Stomach (tissue), 9 donors: ENCODE results near the gene MAST2. TPM values are rescaled to one million over a fixed set of nuclear protein-coding genes. Genes with fewer than 3 reads are reported as not detected.

Source experiments
- DNase-seq, 2 donors: peaks; one replicate each; pipeline versions ENCODE4 v3.0.0 to v3.0.0-alpha.2; 2013 to 2019
- H3K27ac ChIP-seq, 5 donors: fragments of 200-600 bp in 4 of 5; sonication (generic) in 4 of 5; one replicate each; pipeline ENCODE4 v1.5.1; 2013 to 2019; ENCODE audit warnings: mild to moderate bottlenecking in 1 of 5, moderate library complexity in 1 of 5
- H3K27me3 ChIP-seq, 3 donors: fragments of 200-600 bp; sonication (generic); one replicate each; pipeline ENCODE4 v1.5.1; 2017 to 2019; ENCODE audit warnings: mixed run types in 1 of 3
- H3K36me3 ChIP-seq, 4 donors: fragments of 200-600 bp; sonication (generic); 1 replicate in 3 of 4; 2 replicates in 1 of 4; pipeline ENCODE4 v1.5.1; 2016 to 2019
- H3K4me1 ChIP-seq, 4 donors: fragments of 200-600 bp; sonication (generic); one replicate each; pipeline ENCODE4 v1.5.1; 2016 to 2019
- H3K4me3 ChIP-seq, 4 donors: fragments of 200-600 bp; sonication (generic) in 3 of 4; one replicate each; pipeline ENCODE4 v1.5.1; 2016 to 2019; ENCODE audit warnings: mild to moderate bottlenecking in 1 of 4
- H3K9me3 ChIP-seq, 4 donors: fragments of 200-600 bp; sonication (generic); one replicate each; pipeline ENCODE4 v1.5.1; 2016 to 2019
- EP300 ChIP-seq: sonication (generic); formaldehyde crosslinking; IDR thresholded peaks from one replicate; pipeline ENCODE4 v1.6.1; 2017; ENCODE audit warnings: antibody characterized with exemption
- POLR2A ChIP-seq, 4 donors: fragments of 450-650 bp; IDR thresholded peaks; one replicate each; pipeline ENCODE4 v1.6.1; 2016; ENCODE audit warnings: antibody characterized with exemption in 4 of 4, control low read depth in 2 of 4, mild to moderate bottlenecking in 1 of 4, moderate library complexity in 1 of 4
- POLR2AphosphoS5 ChIP-seq, 3 donors: sonication (generic); formaldehyde crosslinking; IDR thresholded peaks; one replicate each; pipeline ENCODE4 v1.6.1; 2016; ENCODE audit warnings: antibody characterized with exemption in 3 of 3
- WGBS, 5 donors: extraction: QIAGEN DNeasy Blood & Tissue Kit in 3 of 5; methylation state at CpG; one replicate each; pipeline versions ENCODE4 v1.1.5 to v1.1.7; 2013 to 2018; 5-methylcytosine and 5-hydroxymethylcytosine counted together
- intact Hi-C: fragments of 100-400 bp; cut with DNase I; formaldehyde crosslinking; loops from one replicate; pipeline ENCODE4 v1.15.1; 2023; ENCODE audit warnings: low total_unique reads
- polyA plus RNA-seq, 3 donors: library from polyadenylated mRNA; stranded (reverse); fragments of 200-250 nt; gene quantifications; one replicate each; pipeline ENCODE4 v1.2.3, GENCODE V29; 2013
- total RNA-seq, 5 donors: library from RNA; depleted of rRNA; stranded (reverse); fragments of >200 nt; gene quantifications; one replicate each; pipeline versions ENCODE4 v1.1.0 to v1.2.3, GENCODE V29; 2014 to 2016
- TF ChIP-seq, protein P1 (sequence below), 7 experiments: fragments of 450-650 bp in 4 of 7; fragments of 200-600 bp in 3 of 7; sonication (generic) in 3 of 7; IDR thresholded peaks; one replicate each; pipeline ENCODE4 v1.5.1; 2016 to 2019; ENCODE audit warnings: antibody characterized with exemption in 7 of 7, control low read depth in 2 of 7, mild to moderate bottlenecking in 1 of 7
- donor health status: healthy with polysubstance abuse.
- donor health status: Bipolar disorder and iron deficiency.
- donor health status: healthy.

MAST2 gene
- total and polyA plus RNA-seq, 8 donors: 5.3 to 131 (median 34.8) TPM

- Histone ChIP-seq H3K4me3 (no peak overlapping the region), H3K27ac (no peak overlapping the region), H3K4me1 (peaks cover 0 to 31% (median 7%) of the 10 kb centered on the region in 4 donors), H3K36me3 (no peaks in the 10 kb centered on the region), H3K27me3 (no peaks in the 10 kb centered on the region), H3K9me3 (no peaks in the 10 kb centered on the region)
- DNase-seq: no peak
- TF ChIP-seq POLR2A (IDR thresholded peaks at IDR 0.05) (no peak), EP300 (no peak), POLR2AphosphoS5 (IDR thresholded peaks at IDR 0.05) (no peak)
- TF ChIP-seq, protein P1, sequence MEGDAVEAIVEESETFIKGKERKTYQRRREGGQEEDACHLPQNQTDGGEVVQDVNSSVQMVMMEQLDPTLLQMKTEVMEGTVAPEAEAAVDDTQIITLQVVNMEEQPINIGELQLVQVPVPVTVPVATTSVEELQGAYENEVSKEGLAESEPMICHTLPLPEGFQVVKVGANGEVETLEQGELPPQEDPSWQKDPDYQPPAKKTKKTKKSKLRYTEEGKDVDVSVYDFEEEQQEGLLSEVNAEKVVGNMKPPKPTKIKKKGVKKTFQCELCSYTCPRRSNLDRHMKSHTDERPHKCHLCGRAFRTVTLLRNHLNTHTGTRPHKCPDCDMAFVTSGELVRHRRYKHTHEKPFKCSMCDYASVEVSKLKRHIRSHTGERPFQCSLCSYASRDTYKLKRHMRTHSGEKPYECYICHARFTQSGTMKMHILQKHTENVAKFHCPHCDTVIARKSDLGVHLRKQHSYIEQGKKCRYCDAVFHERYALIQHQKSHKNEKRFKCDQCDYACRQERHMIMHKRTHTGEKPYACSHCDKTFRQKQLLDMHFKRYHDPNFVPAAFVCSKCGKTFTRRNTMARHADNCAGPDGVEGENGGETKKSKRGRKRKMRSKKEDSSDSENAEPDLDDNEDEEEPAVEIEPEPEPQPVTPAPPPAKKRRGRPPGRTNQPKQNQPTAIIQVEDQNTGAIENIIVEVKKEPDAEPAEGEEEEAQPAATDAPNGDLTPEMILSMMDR (IDR thresholded peaks at IDR 0.05): no peak
- WGBS, 5 donors: 45 to 64% (median 59%) methylated on average over 3 of the region's 3 CpGs
- intact Hi-C loops: no loop called here
Observed at GRCh38 chr1:45908611-45909140, 105.3 kb downstream of the MAST2 start.

DNA sequence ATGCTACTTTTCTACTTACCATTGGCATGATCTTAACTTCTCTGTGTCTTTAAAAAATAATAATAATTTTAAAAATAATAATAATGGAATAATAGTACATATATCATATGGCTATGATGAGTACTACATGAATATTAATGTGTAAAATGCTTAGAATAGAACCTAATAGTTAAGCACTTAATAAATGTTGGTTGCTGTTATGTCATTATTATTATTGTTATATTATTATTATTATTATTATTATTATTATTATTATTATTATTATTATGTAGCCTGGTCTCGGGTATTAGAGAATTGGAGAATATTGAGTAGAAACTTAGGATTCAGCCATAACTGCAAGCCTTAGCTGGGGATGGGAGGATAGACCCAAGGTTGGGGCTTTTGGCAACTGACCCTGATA is 108.2 kb downstream of the MAST2 start:
- intact Hi-C loops: no loop called here
- Histone ChIP-seq H3K36me3 (no peaks in the 10 kb centered on the region), H3K4me1 (peaks cover 0 to 38% (median 9%) of the 10 kb centered on the region in 4 donors), H3K27ac (no peak overlapping the region), H3K9me3 (no peaks in the 10 kb centered on the region), H3K4me3 (no peak overlapping the region), H3K27me3 (no peaks in the 10 kb centered on the region)
- TF ChIP-seq, protein P1 (IDR thresholded peaks at IDR 0.05): no peak
- TF ChIP-seq EP300 (no peak), POLR2A (IDR thresholded peaks at IDR 0.05) (no peak), POLR2AphosphoS5 (IDR thresholded peaks at IDR 0.05) (no peak)
- no peak for DNase-seq
- WGBS, 5 donors: 91 to 97% (median 96%) methylated on average over 1 of the region's 1 CpG

DNA sequence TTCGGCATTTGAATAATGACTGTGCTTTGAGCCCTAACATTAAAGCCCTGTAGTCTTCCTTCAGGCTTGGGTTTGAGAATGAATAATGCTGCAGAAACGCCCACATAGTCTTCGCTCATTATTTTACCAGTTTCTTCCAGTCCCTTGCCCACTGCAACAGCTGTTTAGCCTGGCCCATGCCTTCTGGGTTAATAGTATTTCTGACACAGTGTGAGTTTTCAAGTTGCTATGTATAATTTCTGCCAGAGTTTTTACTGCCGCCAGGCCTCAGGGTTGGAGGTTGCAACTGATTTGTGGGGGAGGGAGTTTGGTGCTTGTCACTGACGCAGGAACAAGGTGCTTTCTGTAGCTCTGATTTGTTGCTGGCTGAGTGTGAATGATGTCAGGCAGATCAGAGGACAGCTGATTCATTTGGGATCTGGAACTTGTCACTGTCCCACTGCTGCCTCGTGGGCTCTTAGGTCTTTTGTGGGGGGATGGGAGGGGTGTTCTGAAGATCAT is 109.8 kb downstream of the MAST2 start:
- Histone ChIP-seq H3K36me3 (peaks cover 0 to 4% (median 0%) of the 10 kb centered on the region in 4 donors), H3K4me1 (peaks cover 0 to 38% (median 9%) of the 10 kb centered on the region in 4 donors), H3K4me3 (no peak overlapping the region), H3K27ac (peak overlapping the region in 4 of 5 donors; percentile 11 to 73 (median 60)), H3K27me3 (no peaks in the 10 kb centered on the region), H3K9me3 (no peaks in the 10 kb centered on the region)
- 61 to 82% (median 64%) methylated on average over 6 of the region's 6 CpGs for WGBS, 5 donors
- peak in 1 of 2 donors; percentile 79 for DNase-seq
- intact Hi-C loops: no loop called here
- peak; percentile 67 to 92 (median 81) for TF ChIP-seq POLR2AphosphoS5 (IDR thresholded peaks at IDR 0.05)
- TF ChIP-seq POLR2A (IDR thresholded peaks at IDR 0.05): no peak
- TF ChIP-seq EP300: peak; percentile 87
- TF ChIP-seq, protein P1 (IDR thresholded peaks at IDR 0.05): no peak

DNA sequence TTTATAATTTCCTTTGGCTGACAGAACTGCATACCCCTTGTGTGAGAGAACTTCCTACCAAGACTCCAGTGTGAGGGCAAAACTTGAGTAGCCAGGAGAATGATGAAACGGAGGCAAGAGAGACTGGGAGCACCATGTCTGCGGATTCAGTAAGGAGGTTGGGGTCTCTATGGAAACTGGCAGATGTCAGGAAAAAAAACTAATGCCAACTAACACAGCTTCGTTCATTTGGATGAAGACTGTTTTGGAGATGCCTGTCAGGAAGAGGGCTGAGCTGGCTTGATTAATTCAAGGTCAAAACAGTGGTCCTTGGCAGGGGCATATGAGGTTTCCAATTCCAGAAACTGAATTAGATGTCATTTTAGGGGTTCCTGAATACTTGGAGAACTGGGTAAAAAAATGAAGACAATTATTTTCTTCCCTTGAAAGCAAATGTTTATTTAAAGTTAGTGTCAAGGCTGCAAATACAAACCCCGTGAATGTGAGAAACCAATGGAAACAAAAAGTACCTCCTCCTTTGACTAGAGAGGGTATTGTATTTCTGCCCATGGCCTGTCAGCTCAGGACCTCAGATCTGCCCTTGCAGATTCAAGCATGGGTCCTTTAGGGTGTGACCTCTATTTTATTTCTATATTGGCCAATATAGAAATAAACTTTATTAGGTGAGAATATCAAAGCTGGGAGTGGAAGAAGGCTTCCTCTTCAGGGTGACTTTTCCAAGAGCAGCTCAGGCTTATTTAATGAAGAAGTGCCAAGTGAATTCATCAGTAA is 110.5 kb downstream of the MAST2 start:
- peaks cover 0 to 5% (median 0%) of the 10 kb centered on the region in 4 donors for H3K36me3 ChIP-seq
- intact Hi-C loops: no loop called here

More for the DNA sequence above, 110.5 kb downstream of the MAST2 start:
- Histone ChIP-seq H3K27me3 (no peaks in the 10 kb centered on the region), H3K4me1 (peaks cover 0 to 38% (median 7%) of the 10 kb centered on the region in 4 donors), H3K27ac (peak overlapping the region in 4 of 5 donors; percentile 11 to 73 (median 60)), H3K9me3 (no peaks in the 10 kb centered on the region), H3K4me3 (no peak overlapping the region)
- 60 to 80% (median 71%) methylated on average over 4 of the region's 4 CpGs for WGBS, 5 donors
- TF ChIP-seq EP300 (no peak), POLR2A (IDR thresholded peaks at IDR 0.05) (no peak), POLR2AphosphoS5 (IDR thresholded peaks at IDR 0.05) (no peak)
- TF ChIP-seq, protein P1 (IDR thresholded peaks at IDR 0.05): no peak
- no peak for DNase-seq
